NT2/D1 (cell line): Measurements from ENCODE around the gene C2CD2.

ENCODE experiments used
- SUZ12 ChIP-seq: IDR thresholded peaks from 2 replicates; pipeline ENCODE4 v1.6.1; 2011; ENCODE audit not compliant: insufficient read length, insufficient read depth; ENCODE audit errors: extremely low read depth
- YY1 ChIP-seq: IDR thresholded peaks from 2 replicates; pipeline ENCODE4 v1.6.1; 2011; ENCODE audit not compliant: insufficient read length, insufficient read depth
- ZNF274 ChIP-seq: IDR thresholded peaks from 2 replicates; pipeline ENCODE4 v1.6.1; 2011; ENCODE audit warnings: mild to moderate bottlenecking, low read depth, low read length

DNA sequence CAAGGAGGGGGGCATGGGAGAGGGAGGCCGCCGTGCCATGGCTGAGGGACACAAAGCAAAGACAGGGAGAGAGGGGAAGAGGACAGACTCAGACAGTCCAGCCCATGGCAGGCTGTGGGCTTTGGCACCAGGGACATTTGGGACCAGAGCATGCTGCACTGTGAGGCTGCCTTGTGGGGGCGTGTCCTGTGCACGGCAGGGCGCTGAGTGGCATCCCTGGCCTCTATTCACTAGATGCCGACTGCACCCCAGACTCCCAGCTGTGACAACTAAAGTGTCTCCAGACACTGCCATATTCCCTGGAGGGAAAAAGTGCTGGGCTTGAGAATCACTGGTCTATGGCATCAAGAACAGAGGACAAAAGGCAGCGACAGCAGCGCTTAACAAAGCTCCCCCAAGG is 56.1 kb downstream of the C2CD2 start:
- TF ChIP-seq ZNF274 (no peak), YY1 (no peak), SUZ12 (no peak)
